AG09309 (cell line): Measurements from ENCODE around the gene SYT5.
"Not testable (repeated sequence)": the region's sequence is repeated elsewhere in the genome, so short reads cannot be mapped to it uniquely, and the experiment has no call there.

Experiments used
- DNase-seq: peaks from one replicate; pipeline ENCODE4 v3.0.0-alpha.2; 2010; ENCODE audit warnings: low read depth
- H3K4me3 ChIP-seq: 2 replicates; pipeline ENCODE4 v1.5.1; 2011; ENCODE audit warnings: mild to moderate bottlenecking, low read depth, low read length, moderate library complexity; ENCODE audit not compliant: control insufficient read depth
- CTCF ChIP-seq: IDR thresholded peaks from 2 replicates; pipeline ENCODE4 v1.5.1; 2011; ENCODE audit warnings: mild to moderate bottlenecking, low read depth, low read length, inconsistent platforms; ENCODE audit not compliant: insufficient read depth, control insufficient read depth; ENCODE audit errors: missing control alignments

Gene SYT5

GRCh38 chr19:55226788-55227187 is 46.7 kb upstream of the SYT5 start:
- H3K4me3 ChIP-seq: no peak overlapping the region
- no peak for DNase-seq
- no peak for TF ChIP-seq CTCF

- TF ChIP-seq CTCF: no peak
- no peak for DNase-seq
- H3K4me3 ChIP-seq: no peak overlapping the region
Measured at GRCh38 chr19:55226273-55226672, 46.2 kb upstream of the SYT5 start.

- DNase-seq: no peak
- no peak overlapping the region for H3K4me3 ChIP-seq
- TF ChIP-seq CTCF: no peak
Measured at GRCh38 chr19:55225415-55225958, 45.4 kb upstream of the SYT5 start.

GRCh38 chr19:55224679-55225414 is 44.8 kb upstream of the SYT5 start:
- not testable (repeated sequence) for DNase-seq, H3K4me3 ChIP-seq

- no peak for DNase-seq
- H3K4me3 ChIP-seq: no peak overlapping the region
- TF ChIP-seq CTCF: no peak
Measured at GRCh38 chr19:55224038-55224665, 44.1 kb upstream of the SYT5 start.

- DNase-seq: no peak
- no peak overlapping the region for H3K4me3 ChIP-seq
- TF ChIP-seq CTCF: no peak
Measured at GRCh38 chr19:55223291-55224037, 43.4 kb upstream of the SYT5 start.

GRCh38 chr19:55220525-55220924 is 40.4 kb upstream of the SYT5 start:
- no peak for TF ChIP-seq CTCF
- no peak overlapping the region for H3K4me3 ChIP-seq
- no peak for DNase-seq
